Measurements from ENCODE around the gene PPP1R13L. TPM values are rescaled to one million over a fixed set of nuclear protein-coding genes. Genes with fewer than 3 reads are reported as not detected.

Gene PPP1R13L, protein sequence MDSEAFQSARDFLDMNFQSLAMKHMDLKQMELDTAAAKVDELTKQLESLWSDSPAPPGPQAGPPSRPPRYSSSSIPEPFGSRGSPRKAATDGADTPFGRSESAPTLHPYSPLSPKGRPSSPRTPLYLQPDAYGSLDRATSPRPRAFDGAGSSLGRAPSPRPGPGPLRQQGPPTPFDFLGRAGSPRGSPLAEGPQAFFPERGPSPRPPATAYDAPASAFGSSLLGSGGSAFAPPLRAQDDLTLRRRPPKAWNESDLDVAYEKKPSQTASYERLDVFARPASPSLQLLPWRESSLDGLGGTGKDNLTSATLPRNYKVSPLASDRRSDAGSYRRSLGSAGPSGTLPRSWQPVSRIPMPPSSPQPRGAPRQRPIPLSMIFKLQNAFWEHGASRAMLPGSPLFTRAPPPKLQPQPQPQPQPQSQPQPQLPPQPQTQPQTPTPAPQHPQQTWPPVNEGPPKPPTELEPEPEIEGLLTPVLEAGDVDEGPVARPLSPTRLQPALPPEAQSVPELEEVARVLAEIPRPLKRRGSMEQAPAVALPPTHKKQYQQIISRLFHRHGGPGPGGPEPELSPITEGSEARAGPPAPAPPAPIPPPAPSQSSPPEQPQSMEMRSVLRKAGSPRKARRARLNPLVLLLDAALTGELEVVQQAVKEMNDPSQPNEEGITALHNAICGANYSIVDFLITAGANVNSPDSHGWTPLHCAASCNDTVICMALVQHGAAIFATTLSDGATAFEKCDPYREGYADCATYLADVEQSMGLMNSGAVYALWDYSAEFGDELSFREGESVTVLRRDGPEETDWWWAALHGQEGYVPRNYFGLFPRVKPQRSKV
- total RNA-seq: 15.2 and 16.8 TPM in 2 replicates

GRCh38 chr19:45404557-45405434 is at the start of gene PPP1R13L:
PPP1R13L (minus strand) TSS chr19:45405069; CDS start chr19:45398318, 6,751 bp downstream.
- H3K4me3 ChIP-seq (ENCODE audit: low read depth, low read length): peak within 1 kb of the TSS; percentile 83
- TF ChIP-seq CTCF (conservative IDR thresholded peaks at IDR 0.05; ENCODE audit: low read depth, low read length): no peak
- peak; percentile 46 for DNase-seq (ENCODE audit: low read depth)

GRCh38 chr19:45451850-45452387 is 47.0 kb upstream of the PPP1R13L start:
- H3K4me3 ChIP-seq (ENCODE audit: low read depth, low read length): no peak overlapping the region
- no peak for TF ChIP-seq CTCF (conservative IDR thresholded peaks at IDR 0.05; ENCODE audit: low read depth, low read length)
- no peak for DNase-seq (ENCODE audit: low read depth)

- no peak for DNase-seq (ENCODE audit: low read depth)
- no peak for TF ChIP-seq CTCF (conservative IDR thresholded peaks at IDR 0.05; ENCODE audit: low read depth, low read length)
- peak overlapping the region; percentile 78 for H3K4me3 ChIP-seq (ENCODE audit: low read depth, low read length)
Observed at GRCh38 chr19:45451131-45451849, 46.4 kb upstream of the PPP1R13L start.

GRCh38 chr19:45450012-45450333 is 45.1 kb upstream of the PPP1R13L start:
- peak overlapping the region; percentile 78 for H3K4me3 ChIP-seq (ENCODE audit: low read depth, low read length)
- no peak for TF ChIP-seq CTCF (conservative IDR thresholded peaks at IDR 0.05; ENCODE audit: low read depth, low read length)
- no peak for DNase-seq (ENCODE audit: low read depth)

GRCh38 chr19:45448887-45449299 is 44.0 kb upstream of the PPP1R13L start:
- no peak overlapping the region for H3K4me3 ChIP-seq (ENCODE audit: low read depth, low read length)
- no peak for DNase-seq (ENCODE audit: low read depth)
- TF ChIP-seq CTCF (conservative IDR thresholded peaks at IDR 0.05; ENCODE audit: low read depth, low read length): no peak

DNA sequence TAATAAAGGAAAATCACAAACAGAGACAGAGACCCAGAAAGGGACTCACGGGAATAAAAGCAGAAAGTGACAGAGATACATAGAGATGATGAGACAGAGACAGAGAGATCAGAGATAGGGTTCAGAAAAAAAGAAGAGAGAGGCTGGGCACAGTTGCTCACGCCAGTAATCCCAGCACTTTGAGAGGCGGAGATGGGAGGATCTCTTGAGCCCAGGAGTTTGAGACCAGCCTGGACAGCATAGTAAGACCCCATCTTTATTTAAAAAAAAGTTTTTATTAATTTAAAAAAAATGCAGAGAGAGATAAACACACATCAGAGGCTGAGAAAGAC is 43.5 kb upstream of the PPP1R13L start:
- H3K4me3 ChIP-seq (ENCODE audit: low read depth, low read length): no peak overlapping the region
- no peak for DNase-seq (ENCODE audit: low read depth)
- no peak for TF ChIP-seq CTCF (conservative IDR thresholded peaks at IDR 0.05; ENCODE audit: low read depth, low read length)

All from epithelial cell of proximal tubule (primary cell).